Right atrium auricular region (tissue), 2 donors: ENCODE results near the gene DUOX1. TPM values are rescaled to one million over a fixed set of nuclear protein-coding genes. Genes with fewer than 3 reads are reported as not detected.

Experiments used
- DNase-seq: peaks from one replicate; pipeline ENCODE4 v3.0.0-alpha.2; 2019; ENCODE audit warnings: low spot score
- H3K27ac ChIP-seq, 2 donors: fragments of 200-600 bp; sonication (generic); 1 replicate in 1 of 2; 2 replicates in 1 of 2; pipeline ENCODE4 v1.5.1; 2016 to 2019
- H3K27me3 ChIP-seq, 2 donors: fragments of 200-600 bp; sonication (generic); one replicate each; pipeline versions ENCODE4 v1.5.1 to v1.6.0; 2017 to 2019
- H3K36me3 ChIP-seq: fragments of 200-600 bp; sonication (generic); one replicate; pipeline ENCODE4 v1.5.1; 2016
- H3K4me1 ChIP-seq, 2 donors: fragments of 200-600 bp; sonication (generic); one replicate each; pipeline versions ENCODE4 v1.5.1 to v1.6.0; 2017 to 2019
- H3K4me3 ChIP-seq, 2 donors: fragments of 200-600 bp; sonication (generic); 1 replicate in 1 of 2; 2 replicates in 1 of 2; pipeline ENCODE4 v1.5.1; 2017 to 2019; ENCODE audit warnings: mild to moderate bottlenecking in 1 of 2, moderate library complexity in 1 of 2
- H3K9me3 ChIP-seq, 2 donors: fragments of 200-600 bp; sonication (generic); one replicate each; pipeline ENCODE4 v1.5.1; 2019
- total RNA-seq, 2 donors: library from RNA; depleted of rRNA; stranded (reverse); fragments of >200 nt; gene quantifications; one replicate each; pipeline ENCODE4 v1.1.0, GENCODE V29; 2016
- TF ChIP-seq, protein P1 (sequence below), 2 donors: fragments of 200-600 bp; sonication (generic); IDR thresholded peaks; one replicate each; pipeline ENCODE4 v1.5.1; 2019; ENCODE audit warnings: antibody characterized with exemption in 2 of 2

DUOX1 gene
- total RNA-seq, 2 donors from 2014 or later: 1.1 to 3.6 TPM

DNA sequence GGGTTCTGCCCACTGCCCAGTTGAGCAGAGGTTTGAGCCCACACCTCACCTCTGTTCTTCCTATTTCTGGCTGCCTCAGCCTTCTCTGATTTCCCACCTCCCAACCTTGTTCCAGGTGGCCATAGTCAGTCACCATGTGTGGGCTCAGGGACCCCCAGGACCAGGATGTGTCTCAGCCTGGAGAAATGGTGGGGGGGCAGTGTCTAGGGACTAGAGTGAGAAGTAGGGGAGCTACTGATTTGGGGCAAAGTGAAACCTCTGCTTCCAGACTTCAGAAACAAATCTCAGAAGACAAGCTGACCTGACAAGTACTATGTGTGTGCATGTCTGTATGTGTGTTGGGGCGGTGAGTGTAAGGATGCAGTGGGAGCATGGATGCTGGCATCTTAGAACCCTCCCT lies 35.1 kb downstream of the DUOX1 start:
- Histone ChIP-seq H3K4me1 (peaks cover 0 to 19% of the 10 kb centered on the region in 2 donors), H3K4me3 (no peak overlapping the region), H3K27ac (no peak overlapping the region), H3K9me3 (no peaks in the 10 kb centered on the region), H3K27me3 (no peaks in the 10 kb centered on the region), H3K36me3 (no peaks in the 10 kb centered on the region)
- TF ChIP-seq, protein P1, sequence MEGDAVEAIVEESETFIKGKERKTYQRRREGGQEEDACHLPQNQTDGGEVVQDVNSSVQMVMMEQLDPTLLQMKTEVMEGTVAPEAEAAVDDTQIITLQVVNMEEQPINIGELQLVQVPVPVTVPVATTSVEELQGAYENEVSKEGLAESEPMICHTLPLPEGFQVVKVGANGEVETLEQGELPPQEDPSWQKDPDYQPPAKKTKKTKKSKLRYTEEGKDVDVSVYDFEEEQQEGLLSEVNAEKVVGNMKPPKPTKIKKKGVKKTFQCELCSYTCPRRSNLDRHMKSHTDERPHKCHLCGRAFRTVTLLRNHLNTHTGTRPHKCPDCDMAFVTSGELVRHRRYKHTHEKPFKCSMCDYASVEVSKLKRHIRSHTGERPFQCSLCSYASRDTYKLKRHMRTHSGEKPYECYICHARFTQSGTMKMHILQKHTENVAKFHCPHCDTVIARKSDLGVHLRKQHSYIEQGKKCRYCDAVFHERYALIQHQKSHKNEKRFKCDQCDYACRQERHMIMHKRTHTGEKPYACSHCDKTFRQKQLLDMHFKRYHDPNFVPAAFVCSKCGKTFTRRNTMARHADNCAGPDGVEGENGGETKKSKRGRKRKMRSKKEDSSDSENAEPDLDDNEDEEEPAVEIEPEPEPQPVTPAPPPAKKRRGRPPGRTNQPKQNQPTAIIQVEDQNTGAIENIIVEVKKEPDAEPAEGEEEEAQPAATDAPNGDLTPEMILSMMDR (IDR thresholded peaks at IDR 0.05): no peak
- DNase-seq: no peak

DNA sequence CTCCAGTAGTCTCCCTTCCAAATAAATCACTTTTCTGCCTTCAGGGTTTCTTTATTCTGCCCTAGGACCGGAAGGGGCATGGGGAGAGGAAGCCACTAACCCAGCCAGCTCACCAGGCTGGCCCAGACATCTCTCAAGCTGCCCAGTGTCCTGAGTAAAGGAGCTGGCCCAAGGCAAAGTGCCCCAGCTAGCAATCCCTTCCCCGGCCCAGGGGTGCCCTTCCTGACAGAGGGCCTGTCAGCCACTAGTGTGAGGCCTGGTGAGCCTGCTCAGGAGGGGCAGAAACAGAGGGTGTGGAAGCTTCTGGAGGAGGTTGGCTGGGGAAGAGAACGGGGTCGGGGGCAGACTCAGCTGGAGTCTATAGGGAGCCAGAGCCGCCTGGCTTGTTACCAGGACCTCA lies 35.7 kb downstream of the DUOX1 start:
- Histone ChIP-seq H3K4me3 (no peak overlapping the region), H3K27ac (no peak overlapping the region), H3K4me1 (peaks cover 0 to 19% of the 10 kb centered on the region in 2 donors), H3K36me3 (no peaks in the 10 kb centered on the region), H3K9me3 (no peaks in the 10 kb centered on the region), H3K27me3 (no peaks in the 10 kb centered on the region)
- no peak for DNase-seq
- TF ChIP-seq, protein P1 (IDR thresholded peaks at IDR 0.05): no peak

DNA sequence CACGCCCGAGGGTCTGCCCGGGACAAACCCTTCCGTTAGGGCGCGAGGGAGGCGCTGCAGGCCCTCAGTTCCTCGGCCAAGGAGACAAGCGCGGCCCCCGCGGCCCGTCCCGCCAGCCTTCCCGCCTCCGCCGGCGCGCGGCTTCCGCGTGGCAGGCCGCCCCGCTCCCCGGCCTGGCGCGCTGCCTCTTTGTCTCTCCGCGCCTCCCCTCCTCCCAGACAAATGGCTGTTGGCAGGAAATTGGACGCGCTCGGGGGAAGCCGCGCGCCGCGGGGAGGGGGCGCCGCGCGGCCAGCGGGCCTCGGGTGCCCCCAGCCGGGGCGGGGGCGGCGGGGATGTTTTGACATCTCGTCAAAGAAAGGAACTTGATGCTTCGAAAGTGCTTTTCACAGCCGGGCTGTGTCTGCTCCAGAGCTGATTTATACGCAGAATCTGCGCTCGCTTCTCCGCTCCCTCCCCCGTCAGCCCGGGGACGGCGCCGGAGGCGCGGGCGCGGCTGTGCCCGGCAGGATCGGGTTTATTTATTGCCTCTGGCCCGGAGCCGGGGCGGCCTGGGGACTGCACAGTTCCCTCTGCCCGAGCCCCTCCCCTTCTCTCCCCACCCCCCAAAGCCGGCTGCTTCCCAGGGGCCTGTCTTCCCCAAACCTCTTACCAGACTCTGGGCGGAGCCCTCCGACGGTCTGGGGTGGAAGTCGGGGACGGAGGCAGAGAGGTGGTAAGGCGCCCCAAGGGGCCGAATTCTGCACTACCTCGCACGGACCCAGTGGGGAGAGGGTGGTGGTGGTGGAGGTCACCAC lies 37.2 kb downstream of the DUOX1 start:
- DNase-seq: peak; percentile 87
- H3K4me1 ChIP-seq: peaks cover 0 to 19% of the 10 kb centered on the region in 2 donors
- H3K27ac ChIP-seq: peak overlapping the region; percentile 95
- TF ChIP-seq, protein P1 (IDR thresholded peaks at IDR 0.05): peak in 1 of 2 donors; percentile 63
- H3K27me3 ChIP-seq: no peaks in the 10 kb centered on the region
- no peaks in the 10 kb centered on the region for H3K9me3 ChIP-seq
- H3K4me3 ChIP-seq: peak overlapping the region; percentile 65 to 73
- H3K36me3 ChIP-seq: no peaks in the 10 kb centered on the region

GRCh38 chr15:45167631-45168205 lies 37.9 kb downstream of the DUOX1 start:
- Histone ChIP-seq H3K27me3 (no peaks in the 10 kb centered on the region), H3K4me3 (peak overlapping the region; percentile 65 to 73), H3K4me1 (peaks cover 0 to 15% of the 10 kb centered on the region in 2 donors), H3K9me3 (no peaks in the 10 kb centered on the region), H3K36me3 (no peaks in the 10 kb centered on the region), H3K27ac (peak overlapping the region; percentile 95)
- TF ChIP-seq, protein P1 (IDR thresholded peaks at IDR 0.05): no peak
- DNase-seq: no peak

GRCh38 chr15:45168286-45168685 lies 38.5 kb downstream of the DUOX1 start:
- Histone ChIP-seq H3K4me1 (peaks cover 0 to 12% of the 10 kb centered on the region in 2 donors), H3K27ac (peak overlapping the region; percentile 95), H3K9me3 (no peaks in the 10 kb centered on the region), H3K4me3 (no peak overlapping the region), H3K36me3 (no peaks in the 10 kb centered on the region), H3K27me3 (no peaks in the 10 kb centered on the region)
- DNase-seq: no peak
- TF ChIP-seq, protein P1 (IDR thresholded peaks at IDR 0.05): no peak
